ENCODE results near the gene AKR1C1.
A peak's percentile ranks its signal among the peaks of the same experiment; 100 is the strongest.
"Not testable (repeated sequence)": the region's sequence is repeated elsewhere in the genome, so short reads cannot be mapped to it uniquely, and the experiment has no call there.

AKR1C1 gene

DNA sequence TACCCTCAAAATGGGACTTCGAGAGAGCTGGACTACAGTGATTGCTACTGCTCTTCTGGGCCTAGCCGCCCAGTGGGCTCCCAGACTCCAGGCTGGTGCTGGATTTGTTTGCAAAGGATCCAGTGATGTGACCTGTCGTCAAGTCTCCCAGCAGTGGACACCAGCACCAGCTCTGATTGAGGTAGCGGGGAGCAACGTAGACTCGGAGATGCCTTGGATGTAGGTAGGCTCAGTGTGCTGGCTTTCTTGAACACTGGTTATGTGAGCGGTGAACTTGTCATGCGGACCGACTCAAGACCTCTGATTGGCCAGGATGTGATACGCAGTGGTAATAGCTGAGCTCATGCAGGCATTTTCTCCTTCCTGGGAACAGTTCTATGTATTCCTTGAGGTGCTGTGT lies 21.0 kb downstream of the AKR1C1 start:
- DNase-seq, result no peak

DNA sequence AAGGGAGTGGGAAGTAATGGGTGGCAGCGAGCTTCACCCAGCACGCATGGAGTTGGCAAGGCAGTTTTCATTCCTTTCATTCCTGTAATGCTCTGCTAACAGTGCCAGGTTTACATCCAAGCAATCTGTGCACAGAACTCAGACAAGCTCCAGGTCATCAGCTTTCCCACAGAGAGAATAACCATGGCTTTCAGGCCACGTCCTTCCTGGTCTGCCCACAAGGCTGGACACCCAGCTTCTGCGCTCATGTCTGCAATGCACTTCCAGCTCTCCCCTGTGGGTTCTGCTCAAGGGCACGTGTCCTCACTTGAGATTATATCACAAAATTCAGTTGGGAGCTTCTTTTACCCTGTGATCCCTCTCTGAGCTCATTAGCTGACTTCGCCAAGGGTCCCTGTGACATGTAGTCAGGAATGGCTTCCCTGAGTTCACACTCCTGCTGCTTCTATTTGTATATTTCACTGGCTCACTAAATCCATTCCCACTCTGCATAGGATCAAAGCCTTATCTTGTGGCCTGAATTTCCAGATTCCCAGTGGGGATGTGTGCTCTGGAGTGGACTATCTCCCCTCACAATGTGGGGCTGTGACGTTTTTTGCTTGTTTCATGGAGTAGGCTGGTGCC lies 21.9 kb downstream of the AKR1C1 start:
- DNase-seq, result no peak

DNA sequence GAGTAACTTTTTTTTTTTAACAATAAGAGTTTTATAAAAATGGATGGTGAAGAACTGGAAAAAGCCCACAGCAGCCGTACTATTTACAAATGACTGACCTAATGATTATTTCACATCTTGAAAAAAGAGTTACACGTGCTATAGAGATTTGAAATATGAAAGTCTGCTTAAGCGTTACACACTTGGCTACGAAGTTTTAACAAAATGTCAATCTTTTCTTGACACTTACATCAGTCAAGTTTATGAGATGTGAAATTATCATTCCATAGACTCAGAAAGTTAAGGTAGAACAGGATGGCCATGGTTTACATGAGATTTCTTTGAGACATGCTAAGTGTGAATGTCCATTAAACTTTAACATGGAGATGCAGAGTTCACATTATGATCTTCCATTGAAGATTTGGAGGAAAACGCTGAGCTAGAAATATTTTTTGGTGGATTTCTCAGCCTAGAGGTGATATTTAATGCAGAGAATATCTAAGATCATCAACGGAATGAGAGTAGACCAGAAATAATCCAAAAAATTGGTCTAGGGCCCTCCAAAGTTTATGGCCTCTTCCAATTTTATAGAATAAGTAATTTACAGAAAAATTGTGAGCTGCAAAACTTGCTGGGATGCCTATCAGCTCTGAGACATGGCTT lies 24.9 kb downstream of the AKR1C1 start:
- not testable (repeated sequence) for DNase-seq

DNA sequence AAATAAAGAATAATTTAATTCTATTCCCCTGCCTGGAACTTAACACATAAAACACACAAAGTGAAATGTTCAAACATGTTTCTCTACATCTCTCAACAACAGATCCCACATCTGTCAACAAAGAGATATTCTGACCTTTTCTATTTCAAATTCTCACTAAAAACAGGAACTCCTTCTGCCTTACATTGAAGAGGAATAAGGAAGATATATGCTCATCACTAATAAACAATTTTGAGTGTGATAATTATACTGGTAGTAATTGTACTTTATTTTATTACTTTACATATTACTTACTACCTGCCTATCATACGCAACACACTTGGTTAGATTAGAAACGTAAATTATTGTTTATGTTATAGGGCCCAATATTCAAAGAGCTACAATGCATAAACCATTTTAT lies 27.0 kb downstream of the AKR1C1 start:
- no peak for DNase-seq

DNA sequence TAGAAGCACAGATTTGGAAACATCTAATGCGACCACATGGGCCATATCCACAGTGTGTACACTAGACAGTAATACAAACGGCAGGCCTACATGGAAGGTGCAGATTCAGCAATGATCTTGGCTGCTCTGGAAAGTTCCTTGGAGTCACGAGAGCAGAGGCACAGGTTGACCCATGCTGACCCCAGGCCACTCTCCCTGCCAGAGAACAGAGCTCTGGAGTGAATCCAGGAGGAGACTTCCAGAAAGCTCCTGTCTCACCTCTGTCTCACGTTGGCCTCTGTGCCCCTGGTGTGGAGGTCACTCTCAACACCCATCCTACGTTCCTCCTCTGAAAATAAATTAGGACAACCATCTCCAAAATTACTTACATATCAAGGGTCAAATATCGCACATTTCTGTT lies 28.2 kb downstream of the AKR1C1 start:
- DNase-seq, result not testable (repeated sequence)

DNA sequence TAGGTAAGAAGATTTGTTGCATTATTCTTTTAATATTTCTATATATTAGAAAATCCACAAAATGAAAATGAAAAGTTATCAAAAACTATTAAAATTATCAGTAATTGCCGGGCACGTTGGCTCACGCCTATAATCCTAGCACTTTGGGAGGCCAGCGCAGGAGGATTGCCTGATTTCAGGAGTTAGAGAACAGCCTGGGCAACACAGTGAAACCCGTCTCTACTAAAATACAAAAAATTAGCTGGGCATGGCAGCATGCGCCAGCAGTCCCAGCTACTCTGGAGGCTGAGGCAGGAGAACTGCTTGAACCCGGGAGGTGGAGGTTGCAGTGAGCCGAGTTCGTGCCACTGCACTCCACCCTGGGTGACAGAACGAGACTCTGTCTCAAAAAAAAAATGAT lies 29.3 kb downstream of the AKR1C1 start:
- not testable (repeated sequence) for DNase-seq

DNA sequence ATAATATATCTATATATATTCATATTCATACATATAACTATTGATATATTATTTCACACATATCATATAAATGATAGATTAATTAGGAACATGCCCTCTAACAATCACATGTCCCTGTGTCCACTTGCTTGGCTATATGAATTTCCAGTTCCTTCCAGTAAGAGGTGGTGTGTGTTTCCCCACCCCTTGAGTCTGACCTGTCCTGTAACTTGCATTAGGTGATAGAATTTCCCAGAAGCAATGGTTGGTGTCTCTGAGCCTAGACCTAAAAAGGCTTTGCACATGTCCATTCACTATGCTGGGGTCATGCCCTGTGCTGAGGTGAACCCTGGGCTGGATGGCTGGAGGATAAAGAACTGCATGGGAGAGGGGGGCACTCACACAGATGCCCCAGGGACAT lies 31.0 kb downstream of the AKR1C1 start:
- not testable (repeated sequence) for DNase-seq

DNA sequence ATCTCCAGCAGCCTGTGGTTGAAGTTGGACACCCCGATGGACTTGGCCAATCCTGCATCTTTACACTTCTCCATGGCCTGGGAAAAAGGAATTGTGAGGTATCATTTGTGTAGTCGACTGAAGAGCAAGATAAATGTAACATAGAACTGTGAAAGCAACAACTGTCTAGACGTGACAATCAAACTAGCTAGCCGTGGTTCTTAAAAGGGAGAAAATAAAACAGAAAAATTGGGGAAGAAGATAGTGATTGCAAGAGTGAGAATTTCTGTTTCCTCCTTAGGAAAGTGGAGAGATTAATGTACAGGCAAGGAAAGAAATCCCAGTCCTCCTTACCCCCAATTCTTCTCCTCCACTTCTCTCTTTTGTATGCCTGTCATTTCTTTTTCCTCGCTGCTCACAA lies 35.5 kb downstream of the AKR1C1 start:
- DNase-seq, result no peak

DNA sequence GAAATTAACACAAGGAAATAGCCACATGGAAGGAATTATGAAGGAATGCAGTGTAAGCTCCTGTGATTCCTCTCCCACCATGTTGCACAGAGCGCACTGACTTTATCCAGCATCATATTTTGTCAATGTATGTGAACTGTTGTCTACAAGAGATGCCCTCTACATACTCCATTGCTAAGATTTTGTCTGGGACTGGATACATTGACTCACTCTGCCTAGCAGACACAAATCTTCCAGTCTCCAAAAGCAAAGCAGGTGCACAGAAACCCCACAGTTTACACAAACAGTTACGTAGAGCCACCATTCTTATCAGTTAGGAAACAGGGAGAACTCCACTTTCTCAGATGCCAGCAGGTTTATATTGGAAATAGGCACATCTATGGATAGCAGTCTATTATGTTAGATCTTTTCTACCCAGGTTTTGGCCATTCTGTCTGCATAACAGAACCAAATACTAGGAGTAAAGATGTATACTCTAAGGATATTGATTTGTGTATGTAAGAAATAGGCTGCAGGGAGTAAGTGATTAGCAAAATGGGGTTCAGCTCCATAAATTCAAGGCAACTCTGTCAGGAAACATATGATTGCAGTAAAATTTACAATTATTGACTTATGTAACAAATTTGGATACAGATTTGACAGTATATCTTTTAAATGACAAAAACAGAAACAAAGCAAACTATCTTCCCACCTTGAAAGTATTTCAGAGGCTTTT lies 39.0 kb downstream of the AKR1C1 start:
- DNase-seq, result no peak

DNA sequence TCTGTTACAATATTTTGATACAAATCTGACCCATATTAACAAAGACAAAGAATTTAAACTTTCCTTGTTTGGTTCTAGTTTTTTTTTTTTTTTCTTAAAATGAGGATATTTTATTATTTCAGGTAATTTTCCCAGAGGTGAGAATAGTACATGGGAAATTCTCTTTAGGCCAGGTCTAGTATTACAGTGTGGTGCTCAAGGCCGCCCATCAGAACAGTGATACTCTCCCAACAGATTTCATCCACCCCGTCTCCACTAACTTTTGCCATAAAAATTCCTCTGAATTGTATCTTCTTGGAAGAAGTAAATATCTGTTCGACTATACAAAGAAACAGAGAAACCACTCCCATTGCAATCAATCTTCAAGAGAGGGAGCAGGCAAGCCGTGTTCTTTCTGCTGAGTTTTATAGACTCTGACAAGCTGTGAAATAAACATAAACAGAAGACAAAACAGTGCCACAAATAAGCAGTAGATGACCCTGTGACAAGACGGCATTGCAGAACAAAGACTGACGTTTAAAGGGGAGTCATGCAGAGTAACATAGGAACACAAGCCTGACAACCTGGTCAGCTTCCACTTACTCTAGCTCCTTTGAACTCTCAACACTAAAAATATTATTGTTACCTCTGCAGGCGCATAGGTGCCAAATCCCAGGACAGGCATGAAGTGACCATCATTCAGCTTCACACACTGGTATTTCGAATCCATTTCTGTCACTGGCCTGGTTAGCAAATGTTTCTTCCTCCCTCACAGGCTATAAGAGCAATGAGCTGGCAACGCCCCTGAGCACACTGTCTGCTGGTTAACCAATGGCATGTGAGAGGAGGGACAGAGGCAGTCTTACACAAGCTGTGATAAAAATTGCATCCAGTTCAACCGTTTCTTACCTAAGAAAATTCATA lies 40.2 kb downstream of the AKR1C1 start, which contains the start of gene AKR1C2:
AKR1C2 (minus strand) TSS at position 731 of the 903 bp plus-strand sequence; CDS start at position 709, 22 bp downstream.
- DNase-seq, result not testable (repeated sequence)

DNA sequence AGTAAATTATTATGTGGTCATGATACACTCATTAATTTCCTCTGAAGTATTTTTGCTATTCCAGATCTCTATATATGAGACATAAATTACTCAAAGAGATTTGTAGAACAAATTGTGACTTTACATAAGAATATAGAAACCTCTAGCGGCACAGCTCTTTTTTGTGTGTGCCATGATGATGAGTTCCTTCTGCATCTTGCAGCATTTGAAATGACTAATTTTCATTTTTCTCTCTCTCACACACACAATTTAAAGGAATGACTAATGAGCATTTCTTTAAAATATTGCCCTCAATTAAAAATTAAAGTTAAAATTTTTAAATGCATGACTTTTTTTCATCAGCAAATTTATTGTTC lies 40.8 kb downstream of the AKR1C1 start:
- DNase-seq, result not testable (repeated sequence)

DNA sequence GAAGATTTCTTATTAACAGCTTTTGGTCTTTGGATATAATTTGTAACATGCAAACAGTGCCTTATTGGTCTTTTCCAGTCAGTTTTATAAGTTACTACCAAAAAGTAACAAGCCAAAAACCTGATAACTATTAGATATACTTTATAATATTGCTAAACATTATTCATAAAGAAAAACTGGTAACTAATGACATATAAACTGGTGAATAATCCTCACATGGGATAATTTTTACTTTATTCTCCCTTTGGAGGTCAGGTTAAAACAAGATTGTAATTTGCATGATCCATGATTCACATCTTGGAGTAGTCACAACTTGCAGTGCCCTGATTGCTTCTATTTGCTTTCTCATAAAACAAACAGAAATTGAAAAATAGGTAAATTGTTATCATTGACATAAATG lies 41.3 kb downstream of the AKR1C1 start:
- not testable (repeated sequence) for DNase-seq

DNA sequence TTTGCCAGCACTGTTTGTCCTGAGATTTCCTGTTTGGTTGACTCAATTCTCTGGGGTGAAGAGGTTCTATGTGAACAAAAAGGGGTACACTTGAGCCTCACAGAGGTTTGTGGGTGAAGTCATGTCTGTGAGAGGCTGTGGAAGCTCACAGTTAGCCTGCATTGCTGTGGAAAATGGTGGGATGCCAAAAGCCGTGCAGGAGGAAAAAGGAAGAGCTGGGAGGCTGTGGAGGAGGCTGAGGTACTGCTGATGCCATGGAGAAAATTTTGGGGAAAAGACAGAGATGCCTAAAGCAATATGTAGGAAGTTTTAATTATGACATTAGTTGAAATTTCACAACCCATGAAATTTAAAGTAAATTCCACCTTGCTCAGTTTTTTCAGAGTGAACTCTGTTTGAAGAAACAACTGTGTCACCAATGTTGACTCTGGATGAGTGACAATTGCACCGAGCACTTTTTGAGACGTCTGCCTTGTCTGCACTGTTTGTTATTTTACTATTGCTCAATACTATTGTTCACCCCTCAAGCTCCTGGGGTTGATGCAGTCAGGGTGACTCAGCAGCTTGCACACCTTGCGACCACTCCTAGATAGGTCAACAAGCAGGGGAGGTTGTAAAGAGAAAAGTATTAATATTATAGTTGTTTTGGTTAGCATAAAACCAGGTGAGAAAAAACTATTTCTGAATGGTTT lies 45.8 kb downstream of the AKR1C1 start:
- DNase-seq, result not testable (repeated sequence)

DNA sequence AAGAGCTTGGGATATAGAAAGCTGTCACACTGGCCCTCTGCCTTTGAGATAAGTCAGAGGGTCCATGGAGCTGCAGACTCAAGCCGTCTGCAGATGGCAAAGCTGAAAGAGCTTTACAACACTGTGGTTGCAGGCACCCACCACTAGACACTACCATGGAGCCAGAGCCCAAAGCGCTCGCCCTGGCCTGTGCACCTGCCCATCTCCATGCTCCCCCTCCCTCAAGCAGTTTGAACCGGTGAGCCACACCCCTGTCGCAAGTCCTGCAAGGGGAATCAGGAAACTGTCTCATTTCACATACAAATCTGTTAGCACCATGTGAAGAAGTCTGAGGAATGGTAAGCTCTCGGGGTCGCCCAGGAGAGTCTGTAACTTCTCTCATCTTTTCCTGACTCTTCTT lies 46.8 kb downstream of the AKR1C1 start:
- not testable (repeated sequence) for DNase-seq

DNA sequence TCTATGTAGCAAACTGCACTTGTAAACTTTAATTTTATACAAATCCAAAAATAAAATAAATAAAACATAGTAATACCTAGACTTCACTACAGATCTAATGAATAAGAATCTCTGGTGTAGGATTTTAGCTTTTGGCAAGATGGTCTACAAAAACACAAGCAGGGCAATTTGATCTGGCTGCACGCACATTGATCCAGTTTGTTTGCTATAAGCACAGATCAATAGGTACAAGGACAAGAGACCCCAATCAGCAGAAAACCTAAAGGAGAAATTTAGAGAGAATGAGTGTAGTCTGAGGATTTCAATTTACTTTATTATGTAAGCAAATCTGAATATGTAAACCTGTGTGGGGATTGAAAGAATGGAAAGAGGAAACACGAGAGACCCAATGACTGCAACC lies 48.2 kb downstream of the AKR1C1 start:
- DNase-seq, result not testable (repeated sequence)

DNA sequence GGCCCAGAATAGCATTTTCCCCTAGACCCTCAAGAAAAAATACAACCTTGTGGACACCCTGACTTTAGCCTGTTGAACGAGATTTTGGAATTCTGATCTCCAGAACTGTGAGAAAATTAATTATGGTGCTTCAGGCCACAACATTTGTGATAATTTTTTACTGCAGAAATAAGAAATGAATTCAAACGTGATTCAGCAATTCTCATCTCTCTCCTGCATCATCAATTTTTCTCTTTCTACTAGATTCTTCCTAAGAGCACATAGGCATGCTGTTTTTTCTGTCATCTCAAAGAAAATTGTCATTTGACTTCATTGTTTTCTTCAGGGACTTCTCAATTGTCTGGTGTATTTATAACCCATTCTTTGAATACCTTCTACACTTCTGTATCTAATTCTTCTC lies 49.4 kb downstream of the AKR1C1 start:
- DNase-seq, result no peak

DNA sequence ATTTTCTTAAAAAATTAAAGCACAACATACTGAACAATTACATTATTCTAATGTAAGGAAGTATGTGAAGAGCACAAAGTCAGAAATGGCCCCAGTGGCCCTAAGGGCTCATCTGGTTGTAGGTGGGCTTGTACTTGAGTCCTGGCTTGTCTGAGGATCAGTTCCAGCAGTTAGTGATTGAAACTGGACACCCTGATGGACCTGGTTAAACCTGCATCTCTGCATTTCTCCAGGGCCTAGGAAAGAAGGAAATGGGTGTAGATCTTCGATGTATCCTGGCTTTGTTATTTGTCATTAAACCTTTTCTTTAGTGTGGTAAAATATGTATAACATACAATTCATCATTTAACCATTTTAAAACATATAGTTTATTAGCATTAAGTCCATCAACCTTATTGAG lies 50.2 kb downstream of the AKR1C1 start:
- DNase-seq, result no peak

DNA sequence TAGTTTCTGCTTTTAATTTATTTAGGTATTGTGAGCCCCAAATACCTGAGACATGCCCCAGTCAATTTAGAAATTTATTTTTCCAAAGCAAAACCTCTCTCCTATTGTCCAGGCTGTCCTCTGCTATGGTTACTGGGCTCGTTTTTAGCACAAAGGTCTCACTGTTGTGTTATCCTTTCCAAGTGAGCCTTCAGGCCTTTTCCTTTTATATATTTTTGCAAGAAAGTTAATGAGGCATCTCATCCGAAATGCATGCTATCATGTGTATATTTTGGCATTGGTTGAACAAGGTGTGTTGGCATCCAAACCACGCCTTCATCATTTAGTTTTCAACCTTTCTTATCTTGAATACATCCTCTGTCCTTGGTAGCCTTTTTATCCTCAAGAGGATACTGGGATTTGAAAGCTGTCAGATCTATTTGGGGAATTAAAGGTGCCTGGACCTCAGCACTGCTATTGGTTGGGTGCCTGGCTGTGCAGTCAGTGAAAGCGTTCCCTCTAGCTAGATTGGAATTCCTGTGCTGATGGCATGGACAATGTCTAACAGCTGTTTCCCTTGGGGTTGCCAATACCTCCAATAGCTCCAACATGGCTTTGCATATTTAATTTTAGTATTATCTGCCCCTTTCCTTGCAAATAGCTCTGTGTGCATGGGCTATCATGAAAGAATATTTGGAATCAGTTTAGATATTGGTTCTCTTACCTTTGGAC lies 51.1 kb downstream of the AKR1C1 start:
- DNase-seq, result not testable (repeated sequence)

DNA sequence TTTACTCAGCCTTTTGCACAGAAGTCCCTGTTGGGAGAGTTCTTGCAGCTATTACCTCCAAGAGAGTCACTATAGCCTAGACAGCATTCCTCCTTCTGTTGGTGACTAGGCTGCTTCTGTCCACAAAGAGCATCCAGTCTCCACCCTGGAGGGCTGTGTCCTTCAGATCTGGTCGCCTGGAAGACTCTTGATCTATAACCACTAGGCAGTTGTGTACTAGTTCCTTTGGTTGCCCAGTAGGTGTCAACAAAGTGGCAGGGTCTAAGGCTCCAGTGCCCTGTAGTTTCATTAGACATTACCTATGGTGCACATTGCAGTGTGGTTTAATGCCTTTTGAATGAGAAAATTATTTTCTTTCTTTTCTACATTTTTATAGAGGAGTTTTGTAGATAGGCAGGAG lies 51.7 kb downstream of the AKR1C1 start:
- peak; percentile 8 for DNase-seq

DNA sequence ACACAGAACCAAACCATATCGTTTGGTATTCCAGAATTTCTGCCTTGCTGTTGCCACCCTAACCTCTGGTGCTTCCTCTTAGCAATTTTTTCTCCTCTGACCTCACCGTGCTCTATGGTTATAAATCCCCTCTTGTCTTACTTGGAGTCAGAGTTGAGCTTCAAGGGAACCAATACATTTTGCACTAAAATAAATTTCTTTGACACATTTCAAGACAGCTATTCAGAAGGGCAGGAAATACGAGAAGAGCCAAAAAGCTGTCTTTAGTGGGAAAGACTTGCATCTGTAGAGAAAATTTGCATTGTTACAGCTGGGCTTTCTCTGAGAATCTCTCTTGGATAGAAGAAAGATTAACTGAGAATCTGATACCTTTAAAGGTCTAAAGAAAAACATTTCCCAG lies 54.9 kb downstream of the AKR1C1 start:
- DNase-seq, result no peak

DNA sequence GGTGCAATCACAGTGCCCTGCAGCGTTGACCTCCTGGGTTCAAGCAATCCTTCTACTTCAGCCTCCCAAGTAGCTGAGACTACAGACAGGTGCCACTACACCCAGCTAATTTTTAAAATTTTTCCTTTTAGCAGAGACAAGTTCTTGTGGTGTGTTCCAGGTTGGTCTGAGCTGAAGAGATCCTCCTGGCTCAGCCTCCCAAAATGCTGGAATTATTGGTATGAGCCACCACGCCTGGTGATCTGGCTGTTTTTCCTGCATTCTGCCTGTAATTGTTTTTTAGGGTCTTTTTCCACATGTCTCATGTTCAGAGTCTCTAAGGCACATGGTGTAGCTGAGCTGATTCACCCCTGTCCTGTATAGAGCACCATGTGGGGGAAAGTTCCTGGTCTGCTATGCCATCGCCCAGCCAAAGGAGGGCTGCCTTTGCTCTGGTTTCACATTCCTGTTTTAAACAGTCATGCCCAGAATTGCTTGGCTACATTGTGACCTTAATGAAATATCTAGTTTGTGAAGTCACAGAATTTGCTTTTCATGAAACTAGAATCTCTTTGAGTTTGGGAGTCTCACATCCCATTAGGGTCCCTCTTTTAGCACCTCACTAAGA lies 55.6 kb downstream of the AKR1C1 start:
- DNase-seq, result not testable (repeated sequence)
